Measurements from ENCODE around the gene PCDHGC4.

- no peak for TF ChIP-seq ZNF565 (CRISPR knock-in tag; conservative IDR thresholded peaks at IDR 0.05; ENCODE audit: low read depth)
- TF ChIP-seq PATZ1 (CRISPR knock-in tag; IDR thresholded peaks at IDR 0.05; ENCODE audit: borderline replicate concordance) = no peak
- TF ChIP-seq OSR1 (CRISPR knock-in tag; IDR thresholded peaks at IDR 0.05) = no peak
- TF ChIP-seq ZNF70 (CRISPR knock-in tag; IDR thresholded peaks at IDR 0.05) = no peak
- no peak for TF ChIP-seq ARNTL (CRISPR knock-in tag; IDR thresholded peaks at IDR 0.05; ENCODE audit: borderline replicate concordance, low read depth)
- no peak for TF ChIP-seq CREB5 (CRISPR knock-in tag; IDR thresholded peaks at IDR 0.05; ENCODE audit: low read depth)
- TF ChIP-seq SNAI2 (CRISPR knock-in tag; IDR thresholded peaks at IDR 0.05) = no peak
- no peak for TF ChIP-seq ZC3H10 (CRISPR knock-in tag; IDR thresholded peaks at IDR 0.05)
- no peak for TF ChIP-seq ZFP30 (CRISPR knock-in tag; IDR thresholded peaks at IDR 0.05)
Measured at GRCh38 chr5:141514330-141515133, 29.7 kb downstream of the PCDHGC4 start.

Measured in SK-N-SH treated with all-trans-retinoic acid at 6 μM for 48 hours (cell line).